SK-N-SH (cell line): ENCODE data around the gene GALNTL6. TPM values are rescaled to one million over a fixed set of nuclear protein-coding genes. Genes with fewer than 3 reads are reported as not detected.

Experiments
- CTCF ChIA-PET: fragments of 300-600, 350-600 bp; formaldehyde crosslinking; extraction: SDS; loops from one replicate; lab custom pipeline; 2021; lab: Yijun Ruan, JAX
- POLR2A ChIA-PET: fragments of 350-600 bp; sonication (Branson Sonifier 250); formaldehyde crosslinking; extraction: SDS; loops from one replicate; lab custom pipeline; 2020; ENCODE audit warnings: antibody characterized with exemption, inconsistent platforms; lab: Yijun Ruan, JAX
- DNase-seq: peaks from one replicate; pipeline ENCODE4 v3.0.0; 2012
- H2AFZ ChIP-seq: fragments of 200-600 bp; sonication (generic); 2 replicates; pipeline ENCODE4 v1.8.1; 2016; ENCODE audit warnings: antibody characterized with exemption, mild to moderate bottlenecking, low read depth
- H3F3A ChIP-seq: fragments of 200-600 bp; sonication (generic); replicated peaks from 2 replicates; pipeline ENCODE3; 2016; ENCODE audit warnings: antibody characterized with exemption, mild to moderate bottlenecking; ENCODE audit not compliant: insufficient read depth
- H3K27ac ChIP-seq, 2 experiments: fragments of 200-500 bp in 1 of 2; fragments of 200-600 bp in 1 of 2; sonication (Bioruptor generic) in 1 of 2; sonication (generic), shearing (Covaris generic) in 1 of 2; 2 replicates each; pipeline versions ENCODE4 v1.5.1 to v1.6.1; 2014 to 2016; ENCODE audit warnings: low read depth in 2 of 2, inconsistent platforms in 1 of 2, low read length in 1 of 2, mild to moderate bottlenecking in 1 of 2, mixed read lengths in 1 of 2
- H3K27me3 ChIP-seq: fragments of 200-600 bp; sonication (generic), shearing (Covaris generic); 2 replicates; pipeline ENCODE4 v1.6.1; 2016; ENCODE audit warnings: mixed run types; ENCODE audit not compliant: insufficient read depth
- H3K36me3 ChIP-seq, 2 experiments: fragments of 200-500 bp in 1 of 2; fragments of 200-600 bp in 1 of 2; sonication (Bioruptor generic) in 1 of 2; sonication (generic) in 1 of 2; replicated peaks in 1 of 2; 2 replicates each; pipeline versions ENCODE3 to v1.5.1; 2014 to 2016; ENCODE audit warnings: low read length in 1 of 2, mild to moderate bottlenecking in 1 of 2; ENCODE audit not compliant: insufficient read depth in 2 of 2, control insufficient read depth in 1 of 2
- H3K4me1 ChIP-seq, 2 experiments: fragments of 200-500 bp in 1 of 2; fragments of 200-600 bp in 1 of 2; sonication (Bioruptor generic) in 1 of 2; sonication (generic), shearing (Covaris generic) in 1 of 2; 2 replicates each; pipeline versions ENCODE4 v1.5.1 to v1.6.1; 2014 to 2016; ENCODE audit warnings: low read depth in 1 of 2, low read length in 1 of 2, mixed run types in 1 of 2; ENCODE audit not compliant: insufficient read depth in 2 of 2, control insufficient read depth in 1 of 2
- H3K4me2 ChIP-seq: fragments of 200-600 bp; sonication (generic), shearing (Covaris generic); 2 replicates; pipeline ENCODE4 v1.6.1; 2017; ENCODE audit warnings: mixed run types
- H3K4me3 ChIP-seq, 2 experiments: fragments of 200-500 bp in 1 of 2; fragments of 200-600 bp in 1 of 2; sonication (Bioruptor generic) in 1 of 2; sonication (generic), shearing (Covaris generic) in 1 of 2; 2 replicates each; pipeline versions ENCODE4 v1.5.1 to v1.8.1; 2014 to 2016; ENCODE audit warnings: low read depth in 2 of 2, inconsistent platforms in 1 of 2, low read length in 1 of 2, mild to moderate bottlenecking in 1 of 2, mixed read lengths in 1 of 2, moderate library complexity in 1 of 2
- H3K79me2 ChIP-seq: fragments of 200-600 bp; sonication (generic); 2 replicates; pipeline ENCODE4 v1.8.1; 2017; ENCODE audit warnings: mild to moderate bottlenecking; ENCODE audit not compliant: insufficient read depth
- H3K9ac ChIP-seq: fragments of 200-600 bp; sonication (generic); 2 replicates; pipeline ENCODE4 v1.6.1; 2017; ENCODE audit warnings: mixed run types
- H3K9me2 ChIP-seq: fragments of 200-600 bp; sonication (generic); 2 replicates; pipeline ENCODE4 v1.6.1; 2017; ENCODE audit warnings: mixed run types
- H3K9me3 ChIP-seq: fragments of 200-600 bp; sonication (generic); 2 replicates; pipeline ENCODE4 v1.6.1; 2017; ENCODE audit warnings: mixed run types, mild to moderate bottlenecking, moderate library complexity
- H4K20me1 ChIP-seq: fragments of 200-600 bp; sonication (generic); 2 replicates; pipeline ENCODE4 v1.6.1; 2017; ENCODE audit warnings: mild to moderate bottlenecking, mixed run types; ENCODE audit not compliant: insufficient read depth
- CHD2 ChIP-seq: fragments of 150-350 bp; IDR thresholded peaks from 2 replicates; pipeline ENCODE4 v1.6.1; 2018; ENCODE audit warnings: low read length; ENCODE audit not compliant: partially characterized antibody
- GABPA ChIP-seq: IDR thresholded peaks from 2 replicates; pipeline ENCODE4 v1.4.0; 2012; ENCODE audit warnings: low read depth, mild to moderate bottlenecking
- MEF2A ChIP-seq: IDR thresholded peaks from 2 replicates; pipeline ENCODE4 v1.4.0; 2012; ENCODE audit warnings: low read depth, borderline replicate concordance
- MXI1 ChIP-seq: IDR thresholded peaks from 2 replicates; pipeline ENCODE4 v1.6.1; 2012; ENCODE audit warnings: mild to moderate bottlenecking, low read depth, low read length, improper control_type of control experiment
- NFIC ChIP-seq: IDR thresholded peaks from 2 replicates; pipeline ENCODE4 v1.4.0; 2012; ENCODE audit warnings: borderline replicate concordance
- REST ChIP-seq: IDR thresholded peaks from 2 replicates; pipeline ENCODE4 v1.6.1; 2012; ENCODE audit warnings: mild to moderate bottlenecking, low read depth, low read length, moderate library complexity
- RFX5 ChIP-seq: IDR thresholded peaks from 2 replicates; pipeline ENCODE4 v1.6.1; 2012; ENCODE audit warnings: mild to moderate bottlenecking, improper control_type of control experiment, low read length
- SIN3A ChIP-seq: IDR thresholded peaks from 2 replicates; pipeline ENCODE4 v1.6.1; 2012; ENCODE audit warnings: low read depth, mild to moderate bottlenecking, low read length, moderate library complexity, borderline replicate concordance
- TCF12 ChIP-seq: IDR thresholded peaks from 2 replicates; pipeline ENCODE4 v1.4.0; 2012
- TEAD4 ChIP-seq: IDR thresholded peaks from 2 replicates; pipeline ENCODE4 v1.4.0; 2012; ENCODE audit warnings: mild to moderate bottlenecking, borderline replicate concordance; ENCODE audit not compliant: insufficient read depth
- USF1 ChIP-seq: IDR thresholded peaks from 2 replicates; pipeline ENCODE4 v1.4.0; 2012; ENCODE audit warnings: low read depth, borderline replicate concordance
- ZBTB33 ChIP-seq: IDR thresholded peaks from 2 replicates; pipeline ENCODE4 v1.4.0; 2012; ENCODE audit warnings: low read depth, borderline replicate concordance
- polyA plus RNA-seq, 3 experiments: library from polyadenylated mRNA; depleted of rRNA; stranded (reverse); fragments of >200 nt; gene quantifications; 2 replicates each; pipeline ENCODE4 v1.2.3, GENCODE V29; 2012
- TF ChIP-seq, protein P1 (sequence below): IDR thresholded peaks from 2 replicates; pipeline ENCODE4 v1.4.0; 2012; ENCODE audit warnings: low read depth

The GALNTL6 gene
- polyA plus RNA-seq, 1 of the 3 experiments (the other 2 are of a cell fraction) = 0.07 TPM

GRCh38 chr4:172514801-172515200, 701.6 kb downstream of the GALNTL6 start:
- Histone ChIP-seq H3F3A (no peaks in the 10 kb centered on the region), H3K4me1 (no peaks in the 10 kb centered on the region), H3K27ac (no peak overlapping the region), H3K9ac (no peak overlapping the region), H3K36me3 (no peaks in the 10 kb centered on the region), H3K27me3 (no peaks in the 10 kb centered on the region), H3K4me3 (no peak overlapping the region), H3K4me2 (no peak overlapping the region), H3K79me2 (no peaks in the 10 kb centered on the region), H4K20me1 (no peaks in the 10 kb centered on the region), H3K9me2 (no peaks in the 10 kb centered on the region)
- ChIA-PET CTCF (interaction anchor here (1.3 kb wide), 1 partner anchor 12 kb away, joined by 4 read pairs; no protein-coding TSS in a partner anchor), POLR2A (no interaction called here)
- no peak for DNase-seq
- TF ChIP-seq SIN3A = no peak
- TF ChIP-seq, protein P1, sequence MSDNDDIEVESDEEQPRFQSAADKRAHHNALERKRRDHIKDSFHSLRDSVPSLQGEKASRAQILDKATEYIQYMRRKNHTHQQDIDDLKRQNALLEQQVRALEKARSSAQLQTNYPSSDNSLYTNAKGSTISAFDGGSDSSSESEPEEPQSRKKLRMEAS = no peak
- TF ChIP-seq USF1 = no peak
- TF ChIP-seq TCF12 = no peak
- no peak for TF ChIP-seq CHD2
- TF ChIP-seq MEF2A = no peak
- no peak for TF ChIP-seq RFX5
- no peak for TF ChIP-seq ZBTB33
- no peak for TF ChIP-seq NFIC
- TF ChIP-seq TEAD4 = no peak
- no peak for TF ChIP-seq GABPA
- no peak for TF ChIP-seq MXI1
- no peak for TF ChIP-seq REST
- TF ChIP-seq, all 33 proteins: peak for 0
- Histone ChIP-seq H3K9me3 (no peaks in the 10 kb centered on the region), H2AFZ (no peak overlapping the region)
